ENCODE data around the gene SLC7A8.

SLC7A8 gene

GRCh38 chr14:23172096-23172495, 11.4 kb downstream of the SLC7A8 start:
- H3K4me3 Mint-ChIP-seq = no peak overlapping the region

DNA sequence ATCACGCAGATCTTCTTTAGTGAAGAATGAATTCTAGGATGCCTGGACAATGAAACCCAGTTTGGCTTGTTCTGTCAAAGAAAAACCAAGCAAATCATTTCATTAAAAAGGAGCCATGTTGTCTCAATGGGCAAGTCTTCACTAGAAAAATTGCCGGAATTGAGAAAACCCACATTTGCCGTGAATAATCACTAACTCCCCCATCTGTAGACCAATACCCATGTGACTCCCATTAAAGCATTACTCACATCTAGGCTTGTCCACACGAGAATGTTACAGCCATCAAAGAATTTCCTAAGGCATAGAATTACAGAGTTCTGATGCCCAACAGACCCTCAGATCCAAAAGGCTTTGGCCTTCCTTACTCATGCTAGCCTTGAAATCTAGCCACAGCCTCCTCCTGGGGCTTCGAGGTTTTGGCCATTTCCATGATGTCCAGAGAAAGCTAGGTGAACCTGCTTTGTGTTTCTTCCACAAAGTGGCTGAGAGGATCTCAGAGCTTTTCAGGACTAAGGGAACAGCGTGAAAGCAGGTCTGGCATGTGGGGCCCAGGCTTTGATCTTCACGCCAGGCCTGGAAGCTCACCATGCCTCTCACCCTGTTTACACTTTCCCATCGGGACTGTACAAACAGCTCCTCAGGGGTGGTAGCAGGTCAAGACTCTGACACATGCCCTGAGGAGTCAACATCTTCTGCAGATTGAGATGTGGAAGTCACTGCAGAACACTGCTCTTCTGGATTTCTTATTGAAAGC, 12.1 kb downstream of the SLC7A8 start:
- no peaks in the 10 kb centered on the region for H3K36me3 Mint-ChIP-seq
- H3K4me1 Mint-ChIP-seq = peaks cover 47% of the 10 kb centered on the region
- no peak overlapping the region for H3K4me3 Mint-ChIP-seq
- no peaks in the 10 kb centered on the region for H3K9me3 Mint-ChIP-seq
- no peak overlapping the region for H3K27ac Mint-ChIP-seq
- H3K27me3 Mint-ChIP-seq = no peaks in the 10 kb centered on the region

More at GRCh38 chr14:23172096-23172495, 11.4 kb downstream of the SLC7A8 start:
- no peaks in the 10 kb centered on the region for H3K27me3 Mint-ChIP-seq
- H3K9me3 Mint-ChIP-seq = no peaks in the 10 kb centered on the region
- H3K27ac Mint-ChIP-seq = no peak overlapping the region
- H3K4me1 Mint-ChIP-seq = peaks cover 48% of the 10 kb centered on the region
- H3K36me3 Mint-ChIP-seq = no peaks in the 10 kb centered on the region

GRCh38 chr14:23169622-23170021, 13.8 kb downstream of the SLC7A8 start:
- no peaks in the 10 kb centered on the region for H3K27me3 Mint-ChIP-seq
- H3K9me3 Mint-ChIP-seq = no peaks in the 10 kb centered on the region
- H3K4me1 Mint-ChIP-seq = peaks cover 43% of the 10 kb centered on the region
- no peak overlapping the region for H3K27ac Mint-ChIP-seq
- no peak overlapping the region for H3K4me3 Mint-ChIP-seq
- H3K36me3 Mint-ChIP-seq = no peaks in the 10 kb centered on the region

- Mint-ChIP-seq H3K27ac (peak overlapping the region; percentile 23), H3K36me3 (no peaks in the 10 kb centered on the region), H3K4me1 (peaks cover 43% of the 10 kb centered on the region), H3K9me3 (no peaks in the 10 kb centered on the region), H3K27me3 (no peaks in the 10 kb centered on the region), H3K4me3 (no peak overlapping the region)
Observed at GRCh38 chr14:23168246-23168645, 15.2 kb downstream of the SLC7A8 start.

- no peaks in the 10 kb centered on the region for H3K36me3 Mint-ChIP-seq
- H3K9me3 Mint-ChIP-seq = no peaks in the 10 kb centered on the region
Observed at GRCh38 chr14:23167116-23167847, 16.2 kb downstream of the SLC7A8 start.

DNA sequence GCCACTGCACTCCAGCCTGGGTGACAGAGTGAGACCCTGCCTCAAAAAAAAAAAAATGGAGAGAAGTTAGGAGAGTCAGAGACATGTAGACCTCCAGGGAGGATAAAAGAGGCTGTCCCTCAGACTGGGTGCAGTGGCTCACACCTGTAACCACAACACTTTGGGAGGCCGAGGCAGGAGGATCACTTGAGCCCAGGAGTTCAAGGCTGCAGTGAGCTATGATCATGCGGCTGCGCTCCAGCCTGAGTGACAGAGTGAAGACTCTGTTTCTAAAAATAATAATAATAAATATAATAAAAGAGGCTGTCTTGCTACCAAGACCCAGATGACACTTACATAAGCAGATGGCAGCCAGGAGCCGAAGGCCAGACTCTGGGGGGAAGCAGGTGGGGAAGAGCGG, 18.5 kb downstream of the SLC7A8 start:
- H3K4me1 Mint-ChIP-seq = peaks cover 42% of the 10 kb centered on the region
- H3K27ac Mint-ChIP-seq = no peak overlapping the region
- no peaks in the 10 kb centered on the region for H3K36me3 Mint-ChIP-seq
- no peaks in the 10 kb centered on the region for H3K9me3 Mint-ChIP-seq
- no peak overlapping the region for H3K4me3 Mint-ChIP-seq
- H3K27me3 Mint-ChIP-seq = no peaks in the 10 kb centered on the region

More at GRCh38 chr14:23167116-23167847, 16.2 kb downstream of the SLC7A8 start:
- H3K27ac Mint-ChIP-seq = peak overlapping the region; percentile 18
- peaks cover 43% of the 10 kb centered on the region for H3K4me1 Mint-ChIP-seq
- no peak overlapping the region for H3K4me3 Mint-ChIP-seq
- no peaks in the 10 kb centered on the region for H3K27me3 Mint-ChIP-seq

- peaks cover 41% of the 10 kb centered on the region for H3K4me1 Mint-ChIP-seq
- no peaks in the 10 kb centered on the region for H3K9me3 Mint-ChIP-seq
- no peak overlapping the region for H3K4me3 Mint-ChIP-seq
- H3K27ac Mint-ChIP-seq = no peak overlapping the region
- no peaks in the 10 kb centered on the region for H3K27me3 Mint-ChIP-seq
- no peaks in the 10 kb centered on the region for H3K36me3 Mint-ChIP-seq
Observed at GRCh38 chr14:23164250-23164649, 19.2 kb downstream of the SLC7A8 start.

DNA sequence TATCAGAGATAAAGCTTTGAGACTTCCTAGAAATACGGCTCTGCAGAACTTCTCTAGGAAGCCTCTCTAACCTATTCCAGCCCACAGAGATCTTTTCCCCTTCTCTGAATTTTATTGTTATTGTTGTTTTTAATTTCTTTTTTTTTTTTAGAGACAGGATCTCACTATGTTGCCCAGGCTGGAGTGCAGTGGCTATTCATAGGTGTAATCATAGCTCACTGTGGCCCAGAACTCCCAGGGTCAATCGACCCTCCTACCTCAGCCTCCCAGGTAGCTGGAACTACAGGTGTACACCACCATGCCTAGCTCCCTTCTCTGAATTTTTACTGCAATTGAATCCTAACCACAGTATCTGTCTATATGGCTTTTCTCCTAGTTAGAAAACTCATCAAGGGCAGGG, 19.6 kb downstream of the SLC7A8 start:
- Mint-ChIP-seq H3K4me1 (peaks cover 41% of the 10 kb centered on the region), H3K4me3 (no peak overlapping the region), H3K27me3 (no peaks in the 10 kb centered on the region), H3K36me3 (no peaks in the 10 kb centered on the region), H3K27ac (no peak overlapping the region), H3K9me3 (no peaks in the 10 kb centered on the region)

DNA sequence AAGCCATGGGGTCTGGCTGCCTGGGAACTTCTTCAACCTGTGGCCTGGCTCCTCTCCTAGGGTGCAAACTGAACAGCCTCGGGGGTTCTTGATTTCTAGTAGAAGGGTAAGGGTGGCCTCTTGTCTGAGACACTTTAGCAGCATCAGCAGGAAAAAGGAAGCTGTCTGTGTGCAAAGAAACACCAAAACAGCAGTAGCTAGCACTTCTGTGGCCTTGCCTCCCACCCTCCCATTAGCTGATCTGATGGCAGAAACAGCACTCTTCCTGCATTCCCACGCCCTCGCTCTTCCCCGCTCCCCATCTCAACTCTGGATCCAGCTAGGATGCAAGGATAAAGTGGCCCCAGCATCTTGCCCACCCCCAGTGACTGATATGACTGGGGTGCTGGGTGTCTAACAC, 20.7 kb downstream of the SLC7A8 start:
- Mint-ChIP-seq H3K27ac (peak overlapping the region; percentile 93), H3K4me1 (peaks cover 41% of the 10 kb centered on the region), H3K4me3 (peak overlapping the region; percentile 57), H3K27me3 (no peaks in the 10 kb centered on the region), H3K9me3 (no peaks in the 10 kb centered on the region), H3K36me3 (no peaks in the 10 kb centered on the region)

DNA sequence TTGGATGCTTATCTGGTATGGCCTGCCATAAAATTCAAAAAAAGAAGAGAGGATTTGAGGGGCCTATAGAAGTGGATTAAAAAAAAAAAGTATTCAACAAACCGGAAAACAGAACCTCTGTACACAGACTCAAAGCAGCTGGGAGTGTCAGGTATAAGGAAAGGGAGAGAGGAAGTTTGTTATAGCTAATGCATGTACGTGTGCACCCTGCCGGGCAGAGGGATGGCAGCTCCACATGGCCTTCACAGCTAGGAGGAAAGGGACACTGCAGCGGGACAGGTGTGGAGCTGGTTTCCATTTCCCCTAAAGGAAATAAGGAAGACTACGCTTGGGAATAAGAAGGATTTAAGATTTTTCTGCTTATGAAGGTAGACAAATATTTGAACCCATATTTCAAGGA, 21.5 kb downstream of the SLC7A8 start:
- H3K27me3 Mint-ChIP-seq = no peaks in the 10 kb centered on the region
- peak overlapping the region; percentile 94 for H3K27ac Mint-ChIP-seq
- no peaks in the 10 kb centered on the region for H3K36me3 Mint-ChIP-seq
- H3K4me3 Mint-ChIP-seq = peak overlapping the region; percentile 57
- no peaks in the 10 kb centered on the region for H3K9me3 Mint-ChIP-seq
- peaks cover 41% of the 10 kb centered on the region for H3K4me1 Mint-ChIP-seq

GRCh38 chr14:23160924-23161522, 22.4 kb downstream of the SLC7A8 start:
- no peaks in the 10 kb centered on the region for H3K27me3 Mint-ChIP-seq
- peak overlapping the region; percentile 19 for H3K27ac Mint-ChIP-seq
- H3K36me3 Mint-ChIP-seq = no peaks in the 10 kb centered on the region
- no peaks in the 10 kb centered on the region for H3K9me3 Mint-ChIP-seq
- H3K4me1 Mint-ChIP-seq = peaks cover 47% of the 10 kb centered on the region
- peak overlapping the region; percentile 19 for H3K4me3 Mint-ChIP-seq

DNA sequence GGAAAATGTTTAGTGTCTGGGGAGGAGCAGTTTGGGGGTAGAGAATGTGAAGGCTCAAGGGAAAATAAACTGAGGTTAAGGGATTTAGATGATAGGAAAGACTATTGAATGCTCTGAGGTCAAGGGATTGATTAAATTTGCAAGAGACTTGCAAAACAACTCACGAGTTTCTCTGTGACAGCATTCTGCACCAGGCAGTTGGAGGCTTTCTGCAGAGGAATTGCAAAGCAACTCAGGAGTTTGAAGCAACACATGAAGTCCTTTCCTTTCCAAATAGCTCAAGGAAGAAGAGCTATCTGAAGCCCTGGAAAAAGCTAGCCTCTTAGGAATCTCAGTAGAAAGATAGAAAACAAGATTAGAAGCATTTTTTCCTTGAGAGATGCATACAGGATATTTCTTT, 23.9 kb downstream of the SLC7A8 start:
- peak overlapping the region; percentile 24 for H3K27ac Mint-ChIP-seq
- H3K4me1 Mint-ChIP-seq = peaks cover 58% of the 10 kb centered on the region
- no peaks in the 10 kb centered on the region for H3K9me3 Mint-ChIP-seq
- H3K4me3 Mint-ChIP-seq = no peak overlapping the region
- no peaks in the 10 kb centered on the region for H3K36me3 Mint-ChIP-seq
- no peaks in the 10 kb centered on the region for H3K27me3 Mint-ChIP-seq

DNA sequence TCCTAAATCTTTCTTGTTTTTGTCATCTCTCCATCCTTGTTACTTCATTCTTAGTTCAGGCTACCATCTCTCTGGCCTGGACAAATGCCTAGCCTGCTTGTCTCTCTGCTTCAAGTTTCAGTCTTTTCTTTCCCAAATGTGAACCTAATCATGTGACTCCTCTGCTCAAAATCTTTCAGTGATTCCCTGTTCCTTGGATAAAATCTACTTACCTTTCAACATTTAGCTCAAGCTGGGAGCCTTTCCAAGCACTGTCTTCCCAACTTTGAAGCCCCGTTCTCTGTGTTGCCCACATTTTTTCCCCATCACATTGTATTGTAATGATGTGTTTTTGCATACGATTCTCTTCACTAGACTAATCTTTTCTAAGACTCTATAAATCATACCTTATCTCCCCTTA, 24.7 kb downstream of the SLC7A8 start:
- H3K9me3 Mint-ChIP-seq = no peaks in the 10 kb centered on the region
- H3K4me3 Mint-ChIP-seq = no peak overlapping the region

DNA sequence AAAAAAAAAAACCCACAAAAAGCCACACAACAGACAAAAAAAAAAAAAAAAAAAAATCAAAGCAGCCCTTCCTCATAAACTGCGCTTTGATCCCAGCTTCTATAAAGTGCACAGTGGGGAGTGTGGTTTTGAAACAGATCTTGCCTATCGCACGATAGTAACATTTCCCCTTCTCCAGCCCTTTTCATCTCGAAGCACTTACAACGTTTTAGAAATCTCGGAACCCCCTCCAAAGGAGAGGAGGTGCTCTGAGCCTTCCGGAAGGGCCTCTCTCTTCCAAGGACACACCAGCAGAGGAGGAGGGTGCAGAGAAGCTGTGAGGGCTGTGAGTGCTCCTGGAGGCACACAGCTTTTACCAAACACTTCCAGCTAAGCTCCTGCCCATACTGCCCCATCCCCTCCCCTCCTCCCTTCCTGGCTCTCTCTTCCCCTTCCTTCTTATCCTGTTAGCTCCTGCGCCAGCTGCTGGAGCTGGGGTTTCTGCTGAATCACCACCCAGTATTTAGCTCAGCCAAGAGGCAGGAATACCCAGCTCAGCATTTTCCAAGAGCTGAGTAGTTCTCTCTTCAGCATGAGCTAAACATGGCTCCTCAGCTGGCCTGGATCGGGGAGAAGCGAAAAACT, 28.4 kb downstream of the SLC7A8 start:
- H3K27ac Mint-ChIP-seq = no peak overlapping the region
- no peaks in the 10 kb centered on the region for H3K36me3 Mint-ChIP-seq
- no peaks in the 10 kb centered on the region for H3K9me3 Mint-ChIP-seq
- H3K4me3 Mint-ChIP-seq = peak overlapping the region; percentile 37
- H3K4me1 Mint-ChIP-seq = peaks cover 36% of the 10 kb centered on the region
- no peaks in the 10 kb centered on the region for H3K27me3 Mint-ChIP-seq

More for the DNA sequence above, 24.7 kb downstream of the SLC7A8 start:
- H3K36me3 Mint-ChIP-seq = no peaks in the 10 kb centered on the region
- peaks cover 59% of the 10 kb centered on the region for H3K4me1 Mint-ChIP-seq
- H3K27me3 Mint-ChIP-seq = no peaks in the 10 kb centered on the region
- peak overlapping the region; percentile 56 for H3K27ac Mint-ChIP-seq

- no peaks in the 10 kb centered on the region for H3K9me3 Mint-ChIP-seq
- peak overlapping the region; percentile 25 for H3K27ac Mint-ChIP-seq
- H3K36me3 Mint-ChIP-seq = no peaks in the 10 kb centered on the region
- H3K4me3 Mint-ChIP-seq = peak overlapping the region; percentile 37
- H3K27me3 Mint-ChIP-seq = no peaks in the 10 kb centered on the region
- peaks cover 33% of the 10 kb centered on the region for H3K4me1 Mint-ChIP-seq
Observed at GRCh38 chr14:23153851-23154796, 29.3 kb downstream of the SLC7A8 start.

All from activated naive CD4-positive, alpha-beta T cell treated with anti-CD3 and anti-CD28 coated beads, Interleukin-2, amount 50 U/mL, for 24 hours (primary cell).